GM23338 (cell line): ENCODE data around the gene ZBTB1.

Source experiments
- CREB1 ChIP-seq: fragments of 250-450 bp; sonication (Bioruptor Pico); IDR thresholded peaks from 2 replicates; pipeline ENCODE4 v1.5.0; 2020; ENCODE audit warnings: low read depth, mild to moderate bottlenecking, moderate library complexity
- CTCF ChIP-seq, 2 experiments: fragments of 200-600 bp in 1 of 2; sonication (generic) in 1 of 2; conservative IDR thresholded peaks; 2 replicates each; pipeline versions ENCODE4 v1.5.1 to v1.6.1; 2016 to 2017; ENCODE audit warnings: antibody characterized with exemption in 2 of 2, low read depth in 2 of 2, mild to moderate bottlenecking in 2 of 2, moderate library complexity in 1 of 2
- ETS1 ChIP-seq: IDR thresholded peaks from 2 replicates; pipeline ENCODE4 v1.6.1; 2016; ENCODE audit warnings: antibody characterized with exemption
- EZH2 ChIP-seq: fragments of 200-600 bp; sonication (generic); IDR thresholded peaks from one replicate; pipeline ENCODE4 v1.8.0; 2017; ENCODE audit warnings: antibody characterized with exemption, mild to moderate bottlenecking, low read depth; ENCODE audit not compliant: unreplicated experiment
- EZH2phosphoT487 ChIP-seq: fragments of 200-600 bp; sonication (generic); IDR thresholded peaks from one replicate; pipeline ENCODE4 v1.8.1; 2018; ENCODE audit warnings: antibody characterized with exemption; ENCODE audit not compliant: unreplicated experiment
- JUNB ChIP-seq: IDR thresholded peaks from one replicate; pipeline ENCODE4 v1.6.1; 2016; ENCODE audit warnings: antibody characterized with exemption; ENCODE audit not compliant: unreplicated experiment
- POLR2AphosphoS5 ChIP-seq: IDR thresholded peaks from 2 replicates; pipeline ENCODE4 v1.6.1; 2016; ENCODE audit warnings: antibody characterized with exemption, low read depth
- STAT1 ChIP-seq: IDR thresholded peaks from one replicate; pipeline ENCODE4 v1.6.1; 2016; ENCODE audit warnings: antibody characterized with exemption; ENCODE audit not compliant: unreplicated experiment
- ZNF331 ChIP-seq: fragments of 250-450 bp; sonication (Bioruptor Pico); IDR thresholded peaks from 2 replicates; pipeline ENCODE4 v1.5.0; 2020; ENCODE audit warnings: low read depth, mild to moderate bottlenecking, moderate library complexity
- TF ChIP-seq, protein P1 (sequence below): IDR thresholded peaks from one replicate; pipeline ENCODE4 v1.6.1; 2018; ENCODE audit warnings: antibody characterized with exemption; ENCODE audit not compliant: unreplicated experiment
- TF ChIP-seq, protein P2 (sequence below): fragments of 250-450 bp; sonication (Bioruptor Pico); IDR thresholded peaks from 2 replicates; pipeline ENCODE4 v1.5.0; 2020; ENCODE audit warnings: mild to moderate bottlenecking, moderate library complexity

DNA sequence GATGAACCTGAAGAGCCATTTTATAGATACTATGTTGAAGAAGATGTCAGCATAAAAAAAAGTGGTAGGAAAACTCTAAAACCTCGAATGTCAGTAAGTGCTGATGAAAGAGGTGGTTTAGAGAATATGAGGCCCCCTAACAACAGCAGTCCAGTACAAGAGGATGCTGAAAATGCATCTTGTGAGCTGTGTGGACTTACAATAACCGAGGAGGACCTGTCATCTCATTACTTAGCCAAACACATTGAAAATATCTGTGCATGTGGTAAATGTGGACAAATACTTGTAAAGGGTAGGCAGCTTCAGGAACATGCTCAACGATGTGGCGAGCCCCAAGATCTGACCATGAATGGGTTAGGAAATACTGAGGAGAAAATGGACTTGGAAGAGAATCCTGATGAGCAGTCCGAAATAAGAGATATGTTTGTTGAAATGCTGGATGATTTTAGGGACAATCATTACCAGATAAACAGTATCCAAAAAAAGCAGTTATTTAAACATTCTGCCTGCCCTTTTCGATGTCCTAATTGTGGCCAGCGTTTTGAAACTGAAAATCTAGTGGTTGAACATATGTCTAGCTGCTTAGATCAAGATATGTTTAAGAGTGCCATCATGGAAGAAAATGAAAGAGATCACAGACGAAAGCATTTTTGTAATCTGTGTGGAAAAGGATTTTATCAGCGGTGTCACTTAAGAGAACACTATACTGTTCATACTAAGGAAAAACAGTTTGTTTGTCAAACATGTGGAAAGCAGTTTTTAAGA is 18.2 kb downstream of the ZBTB1 start:
- TF ChIP-seq, protein P1, sequence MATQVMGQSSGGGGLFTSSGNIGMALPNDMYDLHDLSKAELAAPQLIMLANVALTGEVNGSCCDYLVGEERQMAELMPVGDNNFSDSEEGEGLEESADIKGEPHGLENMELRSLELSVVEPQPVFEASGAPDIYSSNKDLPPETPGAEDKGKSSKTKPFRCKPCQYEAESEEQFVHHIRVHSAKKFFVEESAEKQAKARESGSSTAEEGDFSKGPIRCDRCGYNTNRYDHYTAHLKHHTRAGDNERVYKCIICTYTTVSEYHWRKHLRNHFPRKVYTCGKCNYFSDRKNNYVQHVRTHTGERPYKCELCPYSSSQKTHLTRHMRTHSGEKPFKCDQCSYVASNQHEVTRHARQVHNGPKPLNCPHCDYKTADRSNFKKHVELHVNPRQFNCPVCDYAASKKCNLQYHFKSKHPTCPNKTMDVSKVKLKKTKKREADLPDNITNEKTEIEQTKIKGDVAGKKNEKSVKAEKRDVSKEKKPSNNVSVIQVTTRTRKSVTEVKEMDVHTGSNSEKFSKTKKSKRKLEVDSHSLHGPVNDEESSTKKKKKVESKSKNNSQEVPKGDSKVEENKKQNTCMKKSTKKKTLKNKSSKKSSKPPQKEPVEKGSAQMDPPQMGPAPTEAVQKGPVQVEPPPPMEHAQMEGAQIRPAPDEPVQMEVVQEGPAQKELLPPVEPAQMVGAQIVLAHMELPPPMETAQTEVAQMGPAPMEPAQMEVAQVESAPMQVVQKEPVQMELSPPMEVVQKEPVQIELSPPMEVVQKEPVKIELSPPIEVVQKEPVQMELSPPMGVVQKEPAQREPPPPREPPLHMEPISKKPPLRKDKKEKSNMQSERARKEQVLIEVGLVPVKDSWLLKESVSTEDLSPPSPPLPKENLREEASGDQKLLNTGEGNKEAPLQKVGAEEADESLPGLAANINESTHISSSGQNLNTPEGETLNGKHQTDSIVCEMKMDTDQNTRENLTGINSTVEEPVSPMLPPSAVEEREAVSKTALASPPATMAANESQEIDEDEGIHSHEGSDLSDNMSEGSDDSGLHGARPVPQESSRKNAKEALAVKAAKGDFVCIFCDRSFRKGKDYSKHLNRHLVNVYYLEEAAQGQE = no peak
- no peak for TF ChIP-seq ETS1
- no peak for TF ChIP-seq EZH2
- TF ChIP-seq CTCF (conservative IDR thresholded peaks at IDR 0.05; ENCODE audit: low read depth in 2 of 2) = no peak
- TF ChIP-seq EZH2phosphoT487 = no peak
- TF ChIP-seq ZNF331 (CRISPR knock-in tag) = no peak
- no peak for TF ChIP-seq POLR2AphosphoS5
- no peak for TF ChIP-seq CREB1 (CRISPR knock-in tag)
- no peak for TF ChIP-seq STAT1
- TF ChIP-seq JUNB = no peak
- TF ChIP-seq, protein P2, sequence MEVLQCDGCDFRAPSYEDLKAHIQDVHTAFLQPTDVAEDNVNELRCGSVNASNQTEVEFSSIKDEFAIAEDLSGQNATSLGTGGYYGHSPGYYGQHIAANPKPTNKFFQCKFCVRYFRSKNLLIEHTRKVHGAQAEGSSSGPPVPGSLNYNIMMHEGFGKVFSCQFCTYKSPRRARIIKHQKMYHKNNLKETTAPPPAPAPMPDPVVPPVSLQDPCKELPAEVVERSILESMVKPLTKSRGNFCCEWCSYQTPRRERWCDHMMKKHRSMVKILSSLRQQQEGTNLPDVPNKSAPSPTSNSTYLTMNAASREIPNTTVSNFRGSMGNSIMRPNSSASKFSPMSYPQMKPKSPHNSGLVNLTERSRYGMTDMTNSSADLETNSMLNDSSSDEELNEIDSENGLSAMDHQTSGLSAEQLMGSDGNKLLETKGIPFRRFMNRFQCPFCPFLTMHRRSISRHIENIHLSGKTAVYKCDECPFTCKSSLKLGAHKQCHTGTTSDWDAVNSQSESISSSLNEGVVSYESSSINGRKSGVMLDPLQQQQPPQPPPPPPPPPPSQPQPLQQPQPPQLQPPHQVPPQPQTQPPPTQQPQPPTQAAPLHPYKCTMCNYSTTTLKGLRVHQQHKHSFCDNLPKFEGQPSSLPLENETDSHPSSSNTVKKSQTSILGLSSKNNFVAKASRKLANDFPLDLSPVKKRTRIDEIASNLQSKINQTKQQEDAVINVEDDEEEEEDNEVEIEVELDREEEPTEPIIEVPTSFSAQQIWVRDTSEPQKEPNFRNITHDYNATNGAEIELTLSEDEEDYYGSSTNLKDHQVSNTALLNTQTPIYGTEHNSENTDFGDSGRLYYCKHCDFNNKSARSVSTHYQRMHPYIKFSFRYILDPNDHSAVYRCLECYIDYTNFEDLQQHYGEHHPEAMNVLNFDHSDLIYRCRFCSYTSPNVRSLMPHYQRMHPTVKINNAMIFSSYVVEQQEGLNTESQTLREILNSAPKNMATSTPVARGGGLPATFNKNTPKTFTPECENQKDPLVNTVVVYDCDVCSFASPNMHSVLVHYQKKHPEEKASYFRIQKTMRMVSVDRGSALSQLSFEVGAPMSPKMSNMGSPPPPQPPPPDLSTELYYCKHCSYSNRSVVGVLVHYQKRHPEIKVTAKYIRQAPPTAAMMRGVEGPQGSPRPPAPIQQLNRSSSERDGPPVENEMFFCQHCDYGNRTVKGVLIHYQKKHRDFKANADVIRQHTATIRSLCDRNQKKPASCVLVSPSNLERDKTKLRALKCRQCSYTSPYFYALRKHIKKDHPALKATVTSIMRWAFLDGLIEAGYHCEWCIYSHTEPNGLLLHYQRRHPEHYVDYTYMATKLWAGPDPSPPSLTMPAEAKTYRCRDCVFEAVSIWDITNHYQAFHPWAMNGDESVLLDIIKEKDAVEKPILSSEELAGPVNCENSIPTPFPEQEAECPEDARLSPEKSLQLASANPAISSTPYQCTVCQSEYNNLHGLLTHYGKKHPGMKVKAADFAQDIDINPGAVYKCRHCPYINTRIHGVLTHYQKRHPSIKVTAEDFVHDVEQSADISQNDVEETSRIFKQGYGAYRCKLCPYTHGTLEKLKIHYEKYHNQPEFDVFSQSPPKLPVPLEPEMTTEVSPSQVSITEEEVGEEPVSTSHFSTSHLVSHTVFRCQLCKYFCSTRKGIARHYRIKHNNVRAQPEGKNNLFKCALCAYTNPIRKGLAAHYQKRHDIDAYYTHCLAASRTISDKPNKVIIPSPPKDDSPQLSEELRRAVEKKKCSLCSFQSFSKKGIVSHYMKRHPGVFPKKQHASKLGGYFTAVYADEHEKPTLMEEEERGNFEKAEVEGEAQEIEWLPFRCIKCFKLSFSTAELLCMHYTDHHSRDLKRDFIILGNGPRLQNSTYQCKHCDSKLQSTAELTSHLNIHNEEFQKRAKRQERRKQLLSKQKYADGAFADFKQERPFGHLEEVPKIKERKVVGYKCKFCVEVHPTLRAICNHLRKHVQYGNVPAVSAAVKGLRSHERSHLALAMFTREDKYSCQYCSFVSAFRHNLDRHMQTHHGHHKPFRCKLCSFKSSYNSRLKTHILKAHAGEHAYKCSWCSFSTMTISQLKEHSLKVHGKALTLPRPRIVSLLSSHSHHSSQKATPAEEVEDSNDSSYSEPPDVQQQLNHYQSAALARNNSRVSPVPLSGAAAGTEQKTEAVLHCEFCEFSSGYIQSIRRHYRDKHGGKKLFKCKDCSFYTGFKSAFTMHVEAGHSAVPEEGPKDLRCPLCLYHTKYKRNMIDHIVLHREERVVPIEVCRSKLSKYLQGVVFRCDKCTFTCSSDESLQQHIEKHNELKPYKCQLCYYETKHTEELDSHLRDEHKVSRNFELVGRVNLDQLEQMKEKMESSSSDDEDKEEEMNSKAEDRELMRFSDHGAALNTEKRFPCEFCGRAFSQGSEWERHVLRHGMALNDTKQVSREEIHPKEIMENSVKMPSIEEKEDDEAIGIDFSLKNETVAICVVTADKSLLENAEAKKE = no peak
